Measurements from ENCODE around the gene NME7. TPM values are rescaled to one million over a fixed set of nuclear protein-coding genes. Genes with fewer than 3 reads are reported as not detected.

Gene NME7
- total RNA-seq, 1 experiment from 2014 or later = 13.8 TPM

GRCh38 chr1:169395955-169396354 is 28.4 kb upstream of the NME7 start (continued):
- no peak for TF ChIP-seq ZBTB21 (CRISPR knock-in tag; IDR thresholded peaks at IDR 0.05; ENCODE audit: borderline replicate concordance)

- no peak for DNase-seq (ENCODE audit: low spot score)
- POLR2A ChIA-PET = no interaction called here
- CTCF ChIA-PET = no interaction called here
- H3K27me3 Mint-ChIP-seq (ENCODE audit: low read depth) = no peaks in the 10 kb centered on the region
- no peaks in the 10 kb centered on the region for H3K9me3 Mint-ChIP-seq
- H3K27ac Mint-ChIP-seq = no peak overlapping the region
- H3K4me1 Mint-ChIP-seq = no peaks in the 10 kb centered on the region
- TF ChIP-seq CDX4 (CRISPR knock-in tag; IDR thresholded peaks at IDR 0.05; ENCODE audit: borderline replicate concordance) (no peak), CREM (CRISPR knock-in tag; IDR thresholded peaks at IDR 0.05) (no peak), FOXK1 (CRISPR knock-in tag; IDR thresholded peaks at IDR 0.05) (no peak), ESRRA (CRISPR knock-in tag; IDR thresholded peaks at IDR 0.05; ENCODE audit: borderline replicate concordance) (no peak), TCF7 (CRISPR knock-in tag; IDR thresholded peaks at IDR 0.05; ENCODE audit: low read depth) (no peak), ZNF416 (CRISPR knock-in tag; IDR thresholded peaks at IDR 0.05) (no peak), GRHL2 (CRISPR knock-in tag; IDR thresholded peaks at IDR 0.05; ENCODE audit: insufficient replicate concordance, severe bottlenecking) (no peak), NFE2L1 (CRISPR knock-in tag; IDR thresholded peaks at IDR 0.05) (no peak), ATF2 (CRISPR knock-in tag; IDR thresholded peaks at IDR 0.05; ENCODE audit: borderline replicate concordance, low read depth) (no peak), TEAD1 (CRISPR knock-in tag; IDR thresholded peaks at IDR 0.05) (no peak), NR3C1 (CRISPR knock-in tag; conservative IDR thresholded peaks at IDR 0.05; ENCODE audit: low read depth) (no peak), IRF1 (CRISPR knock-in tag; IDR thresholded peaks at IDR 0.05) (no peak), PRDM15 (CRISPR knock-in tag; IDR thresholded peaks at IDR 0.05) (no peak), ZNF423 (CRISPR knock-in tag; IDR thresholded peaks at IDR 0.05) (no peak), NR2C2 (CRISPR knock-in tag; IDR thresholded peaks at IDR 0.05) (no peak)
- TF ChIP-seq, protein P1, sequence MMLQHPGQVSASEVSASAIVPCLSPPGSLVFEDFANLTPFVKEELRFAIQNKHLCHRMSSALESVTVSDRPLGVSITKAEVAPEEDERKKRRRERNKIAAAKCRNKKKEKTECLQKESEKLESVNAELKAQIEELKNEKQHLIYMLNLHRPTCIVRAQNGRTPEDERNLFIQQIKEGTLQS (CRISPR knock-in tag; conservative IDR thresholded peaks at IDR 0.05) = no peak
- H3K36me3 Mint-ChIP-seq = peaks cover 15% of the 10 kb centered on the region
- ATAC-seq = no peak
- no peak overlapping the region for H3K4me3 Mint-ChIP-seq
Observed at GRCh38 chr1:169392406-169392805, 24.8 kb upstream of the NME7 start.

DNA sequence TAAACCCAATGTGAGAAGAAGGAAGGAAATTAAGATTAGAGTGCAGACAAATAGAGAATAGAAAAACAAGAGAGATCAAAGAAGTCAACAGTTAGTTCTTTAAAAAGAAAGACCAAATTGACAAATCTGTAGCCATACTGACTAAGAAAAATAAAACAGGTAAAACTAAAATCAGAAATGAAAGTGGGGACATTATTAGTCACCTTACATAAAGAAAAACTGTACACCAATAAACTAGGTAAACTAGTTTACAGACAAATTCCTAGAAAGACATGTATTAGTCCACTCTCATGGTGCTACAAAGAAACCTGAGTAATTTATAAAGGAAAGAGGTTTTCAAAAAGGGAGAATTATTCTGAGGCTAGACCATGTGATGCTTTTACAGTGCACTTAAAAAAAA is 22.7 kb upstream of the NME7 start:
- Mint-ChIP-seq H3K27me3 (ENCODE audit: low read depth) (no peaks in the 10 kb centered on the region), H3K9me3 (no peaks in the 10 kb centered on the region), H3K27ac (no peak overlapping the region), H3K36me3 (peaks cover 15% of the 10 kb centered on the region), H3K4me3 (no peak overlapping the region), H3K4me1 (peaks cover 3% of the 10 kb centered on the region; the same call in 1 of the 2 replicates)
- ATAC-seq = no peak
- no peak for DNase-seq (ENCODE audit: low spot score)
- ChIA-PET CTCF (interaction anchor here (0.7 kb wide), 1 partner anchor 1260 kb away, joined by 3 read pairs; no protein-coding TSS in a partner anchor), POLR2A (no interaction called here)
- TF ChIP-seq, protein P1 (CRISPR knock-in tag; conservative IDR thresholded peaks at IDR 0.05) = no peak
- TF ChIP-seq ZNF219 (CRISPR knock-in tag; IDR thresholded peaks at IDR 0.05; ENCODE audit: borderline replicate concordance) (no peak), TCF7 (CRISPR knock-in tag; IDR thresholded peaks at IDR 0.05; ENCODE audit: low read depth) (no peak)

All from WTC11 (cell line).